ENCODE results near the gene UVRAG. TPM values are rescaled to one million over a fixed set of nuclear protein-coding genes. Genes with fewer than 3 reads are reported as not detected.

Gene UVRAG
- total and polyA plus RNA-seq, 2 of the 4 experiments (the other 2 are of a cell fraction), result 5.6 to 10.9 TPM

DNA sequence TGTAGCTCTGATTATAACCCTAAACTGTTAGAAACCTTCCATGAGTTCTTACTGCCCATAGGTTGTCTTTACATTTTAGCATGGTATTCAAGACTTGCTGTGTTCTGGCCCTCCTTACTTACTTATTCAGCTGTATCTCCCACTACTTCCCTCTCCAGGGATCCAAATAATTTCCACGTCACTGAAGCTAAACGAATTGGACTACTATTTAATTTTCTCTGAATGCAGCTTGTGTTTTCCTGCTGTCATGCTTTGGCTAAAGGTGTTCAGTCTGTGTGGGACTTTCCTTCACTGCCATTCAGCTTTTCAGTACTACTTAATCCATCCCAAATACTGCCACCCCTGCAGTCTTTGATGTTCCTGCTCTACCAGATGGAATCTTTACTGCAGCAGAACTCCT is 88.3 kb downstream of the UVRAG start:
- dilution Hi-C loops (cut with HindIII; ENCODE audit: low sequenced_read_pairs, unreplicated experiment), result no loop called here

More for the DNA sequence above, 88.3 kb downstream of the UVRAG start:
- Histone ChIP-seq H2BK120ac (ENCODE audit: low read depth, low read length) (no peak overlapping the region), H2BK20ac (ENCODE audit: low read depth, low read length) (no peak overlapping the region), H3K14ac (replicated peaks; ENCODE audit: low read depth, low read length) (no peak overlapping the region), H4K20me1 (ENCODE audit: insufficient read depth, low read length) (no peaks in the 10 kb centered on the region), H3K27ac (ENCODE audit: insufficient read depth, low read length) (no peak overlapping the region), H3K27me3 (ENCODE audit: control insufficient read depth, insufficient read depth, low read length) (no peaks in the 10 kb centered on the region), H2AFZ (replicated peaks; ENCODE audit: low read length, poor library complexity) (no peak overlapping the region), H3K18ac (ENCODE audit: low read depth, low read length) (no peak overlapping the region), H3K56ac (ENCODE audit: extremely low read depth, insufficient read depth, low read length) (no peak overlapping the region), H3K23ac (ENCODE audit: low read depth, low read length) (no peak overlapping the region), H3K4me2 (ENCODE audit: low read depth, low read length) (no peak overlapping the region), H4K8ac (ENCODE audit: low read depth in 2 of 2, low read length in 2 of 2) (no peak overlapping the region), H3K9me1 (ENCODE audit: insufficient read depth, low read length) (no peaks in the 10 kb centered on the region), H3K79me1 (ENCODE audit: low read depth in 1 of 2, low read length in 2 of 2) (peaks cover 4% of the 10 kb centered on the region in 2 experiments; a peak in 2 of 4 replicates), H4K91ac (ENCODE audit: insufficient read depth, low read depth, low read length) (no peak overlapping the region), H3K4me1 (ENCODE audit: control insufficient read depth, insufficient read depth, low read length) (no peaks in the 10 kb centered on the region; the same call in 1 of the 2 replicates), H2BK5ac (ENCODE audit: low read depth, low read length, poor library complexity, severe bottlenecking) (no peak overlapping the region), H3K4ac (ENCODE audit: low read depth, low read length) (no peak overlapping the region), H2BK15ac (ENCODE audit: low read depth, low read length) (no peak overlapping the region), H3K4me3 (ENCODE audit: insufficient read depth, low read depth, low read length) (no peak overlapping the region), H3K9me3 (ENCODE audit: control insufficient read depth, insufficient read depth, low read length) (no peaks in the 10 kb centered on the region), H3K36me3 (ENCODE audit: control insufficient read depth, insufficient read depth, low read length) (no peaks in the 10 kb centered on the region), H2AK5ac (ENCODE audit: low read depth, low read length) (no peak overlapping the region), H3K9ac (ENCODE audit: low read depth, low read length) (no peak overlapping the region), H2AK9ac (replicated peaks; ENCODE audit: low read depth, low read length, poor library complexity) (no peak overlapping the region), H4K5ac (ENCODE audit: low read depth, low read length) (no peak overlapping the region)
- no CpG with 5 or more reads among the region's 2 CpGs for WGBS, 2 experiments (ENCODE audit: extremely low coverage in 2 of 2, insufficient read length in 1 of 2)
- ChIA-PET CTCF (interaction anchor here (0.6 to 1.7 kb wide), 2 partner anchors 243 to 249 kb away, joined by 3 to 14 read pairs; no protein-coding TSS in a partner anchor), POLR2A (ENCODE audit: unreplicated experiment) (no interaction called here)
- ATAC-seq (ENCODE audit: low read depth) (no peak), DNase-seq (no peak)
- TF ChIP-seq MAZ (IDR thresholded peaks at IDR 0.05; ENCODE audit: borderline replicate concordance, low read depth, low read length), result no peak
- TF ChIP-seq MXI1 (IDR thresholded peaks at IDR 0.05; ENCODE audit: borderline replicate concordance, low read depth, low read length), result no peak
- no peak for TF ChIP-seq FOS (IDR thresholded peaks at IDR 0.05; ENCODE audit: low read depth, low read length)
- TF ChIP-seq RFX5 (IDR thresholded peaks at IDR 0.05; ENCODE audit: low read depth, low read length), result no peak
- TF ChIP-seq, protein P1, sequence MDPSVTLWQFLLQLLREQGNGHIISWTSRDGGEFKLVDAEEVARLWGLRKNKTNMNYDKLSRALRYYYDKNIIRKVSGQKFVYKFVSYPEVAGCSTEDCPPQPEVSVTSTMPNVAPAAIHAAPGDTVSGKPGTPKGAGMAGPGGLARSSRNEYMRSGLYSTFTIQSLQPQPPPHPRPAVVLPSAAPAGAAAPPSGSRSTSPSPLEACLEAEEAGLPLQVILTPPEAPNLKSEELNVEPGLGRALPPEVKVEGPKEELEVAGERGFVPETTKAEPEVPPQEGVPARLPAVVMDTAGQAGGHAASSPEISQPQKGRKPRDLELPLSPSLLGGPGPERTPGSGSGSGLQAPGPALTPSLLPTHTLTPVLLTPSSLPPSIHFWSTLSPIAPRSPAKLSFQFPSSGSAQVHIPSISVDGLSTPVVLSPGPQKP (IDR thresholded peaks at IDR 0.05; ENCODE audit: borderline replicate concordance, low read depth, low read length), result no peak
- TF ChIP-seq RAD21 (IDR thresholded peaks at IDR 0.05; ENCODE audit: low read length), result no peak
- no peak for TF ChIP-seq POLR2A (IDR thresholded peaks at IDR 0.05; ENCODE audit: low read depth, low read length)
- no peak for TF ChIP-seq CEBPB (IDR thresholded peaks at IDR 0.05; ENCODE audit: low read depth, low read length)
- TF ChIP-seq, protein P2, sequence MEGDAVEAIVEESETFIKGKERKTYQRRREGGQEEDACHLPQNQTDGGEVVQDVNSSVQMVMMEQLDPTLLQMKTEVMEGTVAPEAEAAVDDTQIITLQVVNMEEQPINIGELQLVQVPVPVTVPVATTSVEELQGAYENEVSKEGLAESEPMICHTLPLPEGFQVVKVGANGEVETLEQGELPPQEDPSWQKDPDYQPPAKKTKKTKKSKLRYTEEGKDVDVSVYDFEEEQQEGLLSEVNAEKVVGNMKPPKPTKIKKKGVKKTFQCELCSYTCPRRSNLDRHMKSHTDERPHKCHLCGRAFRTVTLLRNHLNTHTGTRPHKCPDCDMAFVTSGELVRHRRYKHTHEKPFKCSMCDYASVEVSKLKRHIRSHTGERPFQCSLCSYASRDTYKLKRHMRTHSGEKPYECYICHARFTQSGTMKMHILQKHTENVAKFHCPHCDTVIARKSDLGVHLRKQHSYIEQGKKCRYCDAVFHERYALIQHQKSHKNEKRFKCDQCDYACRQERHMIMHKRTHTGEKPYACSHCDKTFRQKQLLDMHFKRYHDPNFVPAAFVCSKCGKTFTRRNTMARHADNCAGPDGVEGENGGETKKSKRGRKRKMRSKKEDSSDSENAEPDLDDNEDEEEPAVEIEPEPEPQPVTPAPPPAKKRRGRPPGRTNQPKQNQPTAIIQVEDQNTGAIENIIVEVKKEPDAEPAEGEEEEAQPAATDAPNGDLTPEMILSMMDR (conservative IDR thresholded peaks at IDR 0.05; ENCODE audit: low read depth, low read length), result no peak
- in situ Hi-C loops (cut with MboI; ENCODE audit: low sequenced_read_pairs) (no loop called here), intact Hi-C loops (cut with micrococcal nuclease) (no loop called here)
- BruUV-seq (replicated peaks), result no TSS peak

Data from IMR-90 (cell line).